IPS-18c (cell line): Measurements from ENCODE around the gene NFIA.
"Not testable (repeated sequence)": the region's sequence is repeated elsewhere in the genome, so short reads cannot be mapped to it uniquely, and the experiment has no call there.

Experiments used
- H3K4me3 ChIP-seq: 2 replicates; pipeline ENCODE4 v1.7.0; 2013; ENCODE audit warnings: low read depth, mild to moderate bottlenecking, low read length, moderate library complexity; ENCODE audit not compliant: insufficient read depth
- H3K9me3 ChIP-seq: one replicate; pipeline ENCODE4 v1.6.1; 2013; ENCODE audit warnings: mild to moderate bottlenecking, low read length, moderate library complexity; ENCODE audit not compliant: control insufficient read depth, insufficient read depth

NFIA gene

DNA sequence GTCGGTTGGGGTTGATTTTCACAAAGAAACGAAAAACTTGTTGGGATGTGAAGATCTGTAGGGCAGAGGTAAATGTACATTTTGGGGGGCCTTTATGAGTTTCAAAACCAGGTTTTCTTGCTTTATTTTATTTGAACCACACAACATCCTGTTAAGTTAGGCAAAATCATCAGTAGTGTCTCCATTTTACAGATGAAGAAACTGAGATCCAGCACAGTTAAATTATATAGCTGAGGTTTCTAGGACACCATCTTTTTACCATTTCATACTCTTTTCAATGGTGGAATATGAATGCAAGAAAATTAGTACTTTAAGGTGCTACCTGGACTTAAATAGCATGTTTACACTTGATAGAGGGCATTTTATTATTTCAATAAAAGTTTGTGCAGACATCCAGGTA lies 187.7 kb downstream of the NFIA start:
- H3K9me3 ChIP-seq = no peaks in the 10 kb centered on the region

DNA sequence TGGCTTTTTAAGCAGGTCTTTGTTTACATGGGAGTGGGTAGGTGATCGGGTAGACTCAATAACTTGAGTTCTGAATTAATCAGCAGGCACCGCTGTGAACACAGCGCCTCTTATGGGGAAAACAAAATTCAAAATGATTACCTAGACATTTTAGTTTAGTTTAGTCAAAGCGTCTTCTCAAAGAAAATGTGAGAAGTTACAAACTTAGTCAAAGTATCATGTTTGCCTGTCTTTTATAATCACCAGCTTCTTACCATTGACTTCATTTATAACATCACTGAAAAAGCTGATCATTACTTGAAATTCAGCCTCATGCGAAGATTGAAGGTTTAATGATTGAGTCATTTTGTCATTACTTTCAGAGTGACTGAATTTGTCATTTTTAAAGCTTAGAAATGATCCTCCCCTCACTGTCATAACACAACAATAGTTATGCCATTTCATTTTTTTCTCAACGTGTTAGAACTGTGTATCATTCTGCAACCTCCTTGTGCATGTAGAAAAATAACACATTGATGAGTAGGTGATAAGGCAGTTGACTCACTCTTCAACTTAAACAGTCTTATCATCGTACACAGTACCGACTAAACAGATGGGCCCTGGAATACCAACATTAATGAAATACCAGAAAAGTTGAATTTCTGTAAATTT lies 188.5 kb downstream of the NFIA start:
- no peaks in the 10 kb centered on the region for H3K9me3 ChIP-seq
- no peak overlapping the region for H3K4me3 ChIP-seq

More for the DNA sequence above, 187.7 kb downstream of the NFIA start:
- no peak overlapping the region for H3K4me3 ChIP-seq

DNA sequence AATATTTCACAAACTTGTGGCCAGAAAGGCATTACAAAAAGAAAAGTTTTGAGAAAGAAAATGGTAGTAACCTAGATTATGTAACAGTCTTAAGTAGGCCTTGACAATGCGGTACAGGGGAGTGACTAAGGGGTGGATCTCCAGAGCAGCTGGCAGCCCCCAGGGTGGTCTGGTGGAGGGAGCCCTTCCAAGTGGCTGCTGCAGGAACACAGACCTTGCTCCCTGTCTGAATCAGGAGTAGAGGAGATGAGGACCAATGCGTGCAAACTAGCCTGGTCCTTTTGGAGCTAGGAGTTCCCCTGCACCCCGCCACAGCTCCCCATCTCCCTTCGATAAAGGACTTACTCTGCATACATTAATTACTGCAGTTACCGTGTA lies 189.0 kb downstream of the NFIA start:
- no peaks in the 10 kb centered on the region for H3K9me3 ChIP-seq
- H3K4me3 ChIP-seq = no peak overlapping the region

DNA sequence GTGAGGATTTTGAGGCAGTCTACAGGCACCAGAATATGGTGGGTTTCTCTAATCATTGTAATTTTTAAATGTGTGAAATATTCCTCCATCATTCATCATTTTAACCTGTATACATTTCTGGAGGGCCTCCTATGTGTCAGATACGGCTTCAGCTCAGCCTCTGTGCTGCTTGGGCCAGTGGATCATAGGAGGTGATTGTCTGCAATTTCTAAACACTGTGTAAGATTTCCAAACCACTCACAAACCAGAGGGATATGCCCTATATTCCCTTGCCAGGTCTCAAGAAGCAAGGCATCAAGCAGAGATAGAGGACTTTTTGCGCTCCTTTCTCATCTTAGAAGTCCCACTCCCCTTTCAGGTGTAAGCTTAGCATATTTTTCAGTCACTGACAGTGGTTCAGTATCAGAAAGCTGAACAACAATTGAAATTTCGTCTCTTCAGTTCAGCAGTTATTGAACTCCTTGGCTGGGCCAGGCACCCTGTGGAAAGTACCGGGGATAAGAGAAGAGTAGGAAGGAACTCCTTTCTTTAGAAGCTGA lies 190.9 kb downstream of the NFIA start:
- no peaks in the 10 kb centered on the region for H3K9me3 ChIP-seq
- H3K4me3 ChIP-seq = no peak overlapping the region

DNA sequence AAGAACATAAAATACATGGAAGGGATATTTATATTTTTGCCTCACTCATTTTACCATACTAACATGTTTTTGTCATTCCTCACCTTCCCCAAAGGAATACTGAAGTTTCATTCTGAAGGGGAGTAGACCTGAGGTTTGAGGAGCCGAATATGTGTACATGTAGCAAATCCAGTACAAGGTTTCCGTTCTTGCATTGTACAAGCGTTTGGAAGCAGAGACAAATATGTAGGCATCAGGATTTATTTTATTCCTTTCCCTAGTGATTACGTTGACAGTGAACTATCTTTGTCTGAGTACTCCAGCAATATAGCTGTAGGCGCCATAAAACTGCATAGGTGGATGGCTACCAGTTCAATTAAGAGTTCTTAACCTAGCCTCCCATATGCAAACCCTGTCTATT lies 191.5 kb downstream of the NFIA start:
- Histone ChIP-seq H3K9me3 (no peaks in the 10 kb centered on the region), H3K4me3 (no peak overlapping the region)

DNA sequence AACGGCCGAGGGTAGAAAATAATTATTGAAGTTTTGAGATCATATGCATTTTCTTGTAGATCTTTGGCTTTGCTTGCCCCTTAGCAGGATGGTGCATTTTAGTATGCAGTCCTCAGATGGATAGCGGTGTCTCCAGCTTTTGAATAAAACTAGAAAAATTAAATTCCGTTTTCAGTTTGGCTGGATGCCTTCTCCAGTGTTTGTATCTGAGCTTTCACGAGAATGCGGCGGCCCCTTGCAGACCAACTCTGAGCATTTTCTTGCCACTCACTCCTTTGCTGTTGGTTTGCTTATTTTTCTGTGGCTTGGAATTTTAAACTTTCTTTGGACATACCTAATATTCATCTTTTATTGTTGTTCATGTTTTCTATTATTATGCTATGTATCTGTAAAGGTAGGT lies 192.6 kb downstream of the NFIA start:
- H3K9me3 ChIP-seq = no peaks in the 10 kb centered on the region
- no peak overlapping the region for H3K4me3 ChIP-seq

DNA sequence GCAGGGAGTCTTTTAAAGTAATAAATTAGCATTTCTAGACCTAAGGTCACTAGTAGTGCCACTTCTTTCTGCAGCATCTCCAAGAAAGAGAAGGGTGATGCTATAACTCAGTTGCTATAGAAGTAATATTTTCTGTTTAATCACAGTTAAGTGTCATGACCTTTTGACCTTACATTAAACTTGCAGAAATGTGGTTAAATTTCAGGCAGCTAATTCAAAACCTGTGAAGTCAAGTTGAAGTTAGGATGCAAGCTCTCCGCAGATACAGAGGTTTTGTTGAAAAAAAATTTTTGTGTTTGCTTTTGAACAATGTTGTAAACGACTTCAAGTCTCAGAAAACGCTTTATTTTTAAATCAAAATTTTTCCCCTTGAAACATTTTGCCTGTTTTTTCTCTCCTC lies 193.9 kb downstream of the NFIA start:
- no peak overlapping the region for H3K4me3 ChIP-seq
- no peaks in the 10 kb centered on the region for H3K9me3 ChIP-seq

DNA sequence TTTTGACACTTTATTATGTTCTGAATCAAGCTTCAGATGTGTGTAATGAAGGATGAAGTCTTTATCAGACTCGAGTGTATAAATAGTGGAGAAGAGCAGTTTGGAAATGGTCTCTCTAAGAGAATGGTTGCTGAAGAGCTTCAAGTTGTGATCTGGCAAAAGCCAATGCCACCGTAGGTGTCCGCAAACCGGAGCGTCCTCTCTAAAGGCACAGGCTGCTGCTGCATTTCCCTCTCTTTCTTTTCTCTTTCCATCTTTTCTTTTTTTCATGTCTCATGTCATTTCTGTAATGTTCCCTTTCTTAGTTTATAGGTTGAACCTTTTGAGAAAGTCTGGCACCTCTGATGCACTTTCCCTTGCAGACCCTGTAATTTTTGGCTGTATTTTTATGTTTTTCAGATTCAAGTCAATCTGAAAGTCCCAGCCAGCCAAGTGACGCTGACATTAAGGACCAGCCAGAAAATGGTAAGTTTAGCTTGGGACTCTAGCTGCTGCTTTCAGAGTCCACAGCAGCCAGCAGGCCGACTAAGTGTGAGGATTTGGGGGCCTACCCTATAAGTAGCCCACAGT lies 194.8 kb downstream of the NFIA start:
- Histone ChIP-seq H3K9me3 (no peaks in the 10 kb centered on the region), H3K4me3 (no peak overlapping the region)

DNA sequence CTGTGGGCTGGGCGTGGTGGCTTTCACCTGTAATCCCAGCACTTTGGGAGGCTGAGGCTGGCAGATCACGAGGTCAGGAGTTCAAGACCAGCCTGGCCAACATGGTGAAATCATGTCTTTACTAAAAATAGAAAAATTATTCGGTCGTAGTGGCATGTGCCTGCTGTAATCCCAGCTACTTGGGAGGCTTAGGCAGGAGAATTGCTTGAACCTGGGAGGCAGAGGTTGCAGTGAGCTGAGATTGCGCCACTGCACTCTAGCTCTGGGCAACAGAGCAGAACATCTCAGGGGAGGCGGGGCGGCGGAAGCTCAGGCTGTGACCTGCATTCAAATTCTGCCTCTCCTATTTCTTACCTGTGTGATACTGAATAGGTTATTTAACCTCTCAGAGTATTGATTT lies 196.1 kb downstream of the NFIA start:
- H3K4me3 ChIP-seq, H3K9me3 ChIP-seq: not testable (repeated sequence)

DNA sequence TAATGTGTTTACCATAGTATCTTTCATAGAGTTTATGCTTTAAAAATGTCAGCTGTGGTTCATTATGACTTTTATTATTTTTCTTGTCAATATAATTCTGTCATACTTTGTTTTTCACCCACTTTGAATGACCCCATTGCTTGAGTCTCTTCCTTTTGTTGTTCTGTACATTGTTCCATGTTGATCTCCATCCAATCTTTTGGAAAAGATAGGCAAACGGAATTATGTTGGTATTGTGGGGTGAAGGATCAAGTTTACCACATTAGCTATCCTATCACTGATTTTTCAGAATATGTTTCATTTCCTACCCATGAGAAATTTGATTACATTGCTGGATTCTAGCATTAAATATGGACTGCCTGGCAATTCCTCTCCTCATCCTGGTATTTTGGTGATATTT lies 196.6 kb downstream of the NFIA start:
- no peaks in the 10 kb centered on the region for H3K9me3 ChIP-seq
- no peak overlapping the region for H3K4me3 ChIP-seq

DNA sequence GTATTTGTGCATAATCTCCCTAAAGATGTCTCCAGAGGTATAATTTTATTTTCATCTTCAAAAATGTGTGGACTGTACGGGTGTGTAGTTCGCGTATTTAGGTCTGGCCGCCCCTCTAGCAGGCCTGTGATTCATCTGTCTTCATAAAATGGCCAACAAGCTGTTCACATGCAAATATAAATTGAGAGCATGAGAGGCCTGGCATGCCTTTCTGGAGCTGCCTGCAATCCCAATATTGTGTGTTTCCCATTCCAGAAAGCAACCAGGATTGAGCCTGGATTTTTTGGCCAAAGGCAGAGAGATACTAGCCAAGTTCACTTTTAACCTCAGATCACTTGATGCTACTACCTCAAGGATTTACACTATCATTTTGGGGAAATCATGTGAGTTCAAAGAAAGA lies 197.2 kb downstream of the NFIA start:
- no peaks in the 10 kb centered on the region for H3K9me3 ChIP-seq
- no peak overlapping the region for H3K4me3 ChIP-seq

DNA sequence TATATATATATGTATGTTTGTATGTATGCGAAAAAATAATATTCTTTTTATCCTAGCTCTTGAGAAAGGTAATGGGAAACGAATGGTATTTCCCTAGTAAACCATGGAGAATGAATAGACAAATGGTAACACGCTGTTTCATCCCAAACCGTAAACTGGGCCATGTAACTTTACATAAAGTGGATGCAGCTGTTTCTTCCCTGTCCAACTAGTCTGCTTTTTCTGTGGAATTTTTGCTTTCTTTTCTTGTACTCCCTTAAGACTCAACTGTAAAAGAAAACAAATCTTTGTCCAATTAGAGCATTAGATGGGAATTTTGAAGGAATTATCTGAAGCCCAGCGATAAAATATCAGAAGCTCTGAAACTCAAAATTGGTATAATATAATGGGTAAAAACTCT lies 198.1 kb downstream of the NFIA start:
- H3K4me3 ChIP-seq = no peak overlapping the region
- H3K9me3 ChIP-seq = no peaks in the 10 kb centered on the region

DNA sequence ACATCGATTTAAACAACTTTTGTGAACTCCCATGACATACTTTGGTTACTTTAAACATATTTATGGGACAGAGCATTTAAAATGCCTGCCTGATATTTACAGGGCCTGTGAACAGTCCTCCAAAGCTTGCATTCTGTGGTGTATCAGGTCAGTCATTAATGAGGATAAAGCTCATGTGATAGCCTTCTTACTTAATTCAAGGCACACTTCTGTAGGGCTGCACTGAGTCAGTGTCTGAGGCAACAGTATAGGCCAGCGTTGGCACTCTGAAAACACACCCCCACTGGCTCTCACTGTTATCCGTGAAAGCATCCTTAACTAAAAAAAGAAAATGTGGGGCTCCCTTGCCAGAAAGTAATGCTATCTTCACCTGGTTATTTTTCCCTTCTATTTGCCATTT lies 200.0 kb downstream of the NFIA start:
- Histone ChIP-seq H3K9me3 (no peaks in the 10 kb centered on the region), H3K4me3 (no peak overlapping the region)

DNA sequence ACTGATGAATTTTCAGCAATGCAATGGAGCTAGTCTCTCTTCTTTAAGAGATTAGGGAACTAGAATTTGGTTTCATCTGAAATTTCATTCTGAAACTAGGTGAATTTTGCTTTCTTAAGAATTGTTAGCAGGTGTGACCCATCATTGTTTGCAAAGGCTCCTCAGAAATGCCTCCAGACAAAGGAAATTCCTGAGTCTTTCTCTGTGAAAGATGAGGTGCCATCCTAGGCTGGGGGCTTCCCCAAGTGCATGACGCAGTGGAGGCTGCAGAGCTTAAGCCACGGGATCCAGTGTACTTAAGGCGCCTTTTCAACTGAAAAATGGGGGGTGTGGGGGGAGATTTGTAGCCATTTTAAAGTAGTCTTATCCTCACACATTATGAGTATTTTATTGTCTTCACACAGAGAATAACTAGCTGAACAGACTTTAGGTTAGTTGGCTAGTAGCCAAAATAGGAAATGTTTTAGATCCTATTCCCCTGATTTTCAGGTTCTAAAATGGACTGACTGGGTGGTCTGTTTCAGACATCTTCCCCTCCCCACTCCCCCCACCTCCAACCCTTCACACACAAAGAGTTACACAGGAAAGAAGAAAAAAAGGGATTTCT lies 202.0 kb downstream of the NFIA start:
- no peaks in the 10 kb centered on the region for H3K9me3 ChIP-seq

DNA sequence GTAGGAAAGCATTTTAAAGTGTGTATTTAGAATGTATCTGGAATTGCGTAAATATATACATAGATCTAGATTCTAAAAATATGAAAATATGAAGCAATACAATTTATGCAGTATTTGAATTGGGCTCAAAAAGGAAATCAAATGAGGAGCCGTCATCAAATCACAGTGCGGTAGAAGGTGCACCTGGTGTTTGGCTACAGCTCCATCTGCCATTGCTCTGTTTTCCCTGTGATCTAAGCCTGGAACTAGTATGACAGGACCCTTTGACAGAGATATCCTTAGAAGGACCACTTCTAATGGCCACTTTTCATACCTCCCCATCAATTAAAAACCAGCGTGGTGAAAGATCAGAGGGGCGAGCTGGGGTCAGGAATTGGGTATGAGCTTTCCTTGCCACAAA lies 202.6 kb downstream of the NFIA start:
- Histone ChIP-seq H3K4me3 (no peak overlapping the region), H3K9me3 (no peaks in the 10 kb centered on the region)

More for the DNA sequence above, 202.0 kb downstream of the NFIA start:
- H3K4me3 ChIP-seq = no peak overlapping the region

DNA sequence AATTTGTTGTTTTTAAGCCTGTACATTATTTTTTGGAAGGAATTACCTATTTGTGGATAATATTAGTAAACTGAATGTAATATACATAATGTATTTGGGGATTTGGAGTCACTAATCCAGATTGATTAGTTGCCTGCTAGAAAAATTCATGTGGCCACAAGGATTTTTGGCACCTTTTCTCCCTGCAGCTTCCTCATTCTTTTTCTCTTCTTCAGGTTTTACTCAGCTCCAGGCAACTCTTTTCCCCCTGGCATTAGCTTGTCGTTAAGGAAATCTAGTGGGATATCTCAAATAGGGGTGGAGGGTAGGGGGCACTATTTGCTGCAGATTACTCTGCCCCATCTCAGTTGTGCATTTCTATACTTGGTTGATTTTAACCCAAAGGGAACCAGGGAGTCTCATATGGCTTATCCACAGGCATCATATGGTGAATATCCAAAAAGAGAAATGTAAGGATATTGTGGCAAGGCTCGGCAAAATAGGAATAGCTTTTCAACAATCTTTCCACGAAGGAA lies 203.1 kb downstream of the NFIA start:
- no peak overlapping the region for H3K4me3 ChIP-seq
- H3K9me3 ChIP-seq = no peaks in the 10 kb centered on the region

DNA sequence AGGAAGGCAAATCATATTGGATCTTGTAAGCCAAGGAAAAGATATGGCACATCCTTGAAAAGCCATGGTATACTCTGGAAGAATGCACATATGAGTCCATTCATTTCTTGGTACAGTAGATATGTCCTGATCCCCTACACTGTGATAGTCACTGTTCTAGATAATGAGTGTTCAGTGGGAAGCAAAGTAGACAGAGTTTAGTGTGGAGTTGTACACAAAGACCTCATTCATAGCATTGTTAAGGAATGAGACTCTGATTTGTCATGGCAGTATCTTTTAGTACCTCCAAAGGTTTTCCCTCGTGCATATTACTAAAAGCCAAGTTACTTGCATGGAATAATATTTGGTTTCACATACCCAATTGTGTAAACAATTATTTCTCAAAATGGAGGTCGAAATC lies 204.7 kb downstream of the NFIA start:
- no peaks in the 10 kb centered on the region for H3K9me3 ChIP-seq
- no peak overlapping the region for H3K4me3 ChIP-seq

DNA sequence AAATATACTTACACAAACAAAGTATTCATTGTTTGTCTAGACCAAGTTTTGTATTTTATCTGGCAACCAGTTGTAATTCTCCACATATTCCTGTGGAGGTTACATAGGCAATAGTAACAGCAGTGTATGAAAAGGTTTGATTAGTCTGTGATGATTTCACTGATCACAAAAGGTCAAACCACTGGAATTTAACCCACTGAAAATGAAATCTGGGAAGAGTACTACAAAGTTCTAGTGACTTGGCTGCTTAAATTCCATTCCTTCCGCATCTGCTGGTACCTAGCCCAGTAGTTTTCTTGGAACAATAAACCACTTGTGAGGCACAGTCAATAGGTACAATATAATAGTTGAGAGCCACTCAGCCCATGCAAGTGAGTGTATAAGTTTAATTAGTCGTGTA lies 205.4 kb downstream of the NFIA start:
- no peak overlapping the region for H3K4me3 ChIP-seq
- no peaks in the 10 kb centered on the region for H3K9me3 ChIP-seq
